Panc1 (cell line): ENCODE measurements around the gene IPO5. TPM values are rescaled to one million over a fixed set of nuclear protein-coding genes. Genes with fewer than 3 reads are reported as not detected.

Experiments
- ATAC-seq: fragments of 200-7000 bp; cut with Tn5 transposase; 2 replicates; pipeline ENCODE4 v1.9.1; 2020; ENCODE audit warnings: mild to moderate bottlenecking, moderate library complexity
- BruUV-seq: library from RNA; stranded (reverse); fragments of 400-500 nt; replicated peaks from 2 replicates; lab custom pipeline; 2021; lab: Mats Ljungman, UMichigan
- CTCF ChIA-PET: fragments of 300-600 bp; sonication (Branson Sonifier 250); formaldehyde crosslinking; loops from one replicate; lab custom pipeline; 2022; ENCODE audit warnings: antibody characterized with exemption; lab: Charles Lee
- POLR2A ChIA-PET: fragments of 300-600 bp; sonication (Branson Sonifier 250); formaldehyde crosslinking; loops from one replicate; lab custom pipeline; 2022; ENCODE audit warnings: antibody characterized with exemption; lab: Charles Lee
- DNase-seq: peaks from one replicate; pipeline ENCODE4 v3.0.0-alpha.2; 2010; ENCODE audit warnings: low read depth, low spot score
- H3K27ac ChIP-seq: 2 replicates; pipeline ENCODE4 v1.5.1; 2011; ENCODE audit warnings: mild to moderate bottlenecking, low read length, inconsistent platforms
- H3K27me3 ChIP-seq: fragments of 200-500 bp; sonication (Bioruptor generic); 2 replicates; pipeline ENCODE4 v1.6.0; 2014; ENCODE audit warnings: low read length, inconsistent platforms; ENCODE audit not compliant: control insufficient read depth, insufficient read depth
- H3K36me3 ChIP-seq: fragments of 200-500 bp; sonication (Bioruptor generic); 2 replicates; pipeline ENCODE4 v1.5.1; 2014; ENCODE audit warnings: inconsistent platforms, mild to moderate bottlenecking, low read length, moderate library complexity; ENCODE audit not compliant: control insufficient read depth, insufficient read depth
- H3K4me1 ChIP-seq: 2 replicates; pipeline ENCODE4 v1.5.1; 2011; ENCODE audit warnings: inconsistent platforms, mild to moderate bottlenecking, low read length, moderate library complexity; ENCODE audit not compliant: control insufficient read depth, insufficient read depth
- H3K4me3 ChIP-seq, 2 experiments: 2 replicates each; pipeline ENCODE4 v1.5.1; 2011 to 2012; ENCODE audit warnings: low read depth in 2 of 2, low read length in 2 of 2, mild to moderate bottlenecking in 2 of 2, inconsistent platforms in 1 of 2, moderate library complexity in 1 of 2
- H3K9me3 ChIP-seq: fragments of 200-500 bp; sonication (Bioruptor generic); 2 replicates; pipeline ENCODE4 v1.5.1; 2014; ENCODE audit warnings: low read depth, mild to moderate bottlenecking, inconsistent platforms, low read length, moderate library complexity; ENCODE audit not compliant: control insufficient read depth, insufficient read depth
- POLR2AphosphoS5 ChIP-seq: IDR thresholded peaks from 2 replicates; pipeline ENCODE4 v1.6.1; 2012; ENCODE audit warnings: mild to moderate bottlenecking, low read depth, low read length, moderate library complexity
- REST ChIP-seq, 2 experiments: IDR thresholded peaks; 2 replicates each; pipeline ENCODE4 v1.6.1; 2011 to 2012; ENCODE audit warnings: low read depth in 2 of 2, control low read depth in 1 of 2, low read length in 1 of 2, mild to moderate bottlenecking in 1 of 2, moderate library complexity in 1 of 2; ENCODE audit not compliant: insufficient read depth in 1 of 2
- SIN3A ChIP-seq: IDR thresholded peaks from 2 replicates; pipeline ENCODE4 v1.6.1; 2012; ENCODE audit warnings: low read depth, mild to moderate bottlenecking, low read length, moderate library complexity, borderline replicate concordance; ENCODE audit not compliant: insufficient read depth
- TCF7L2 ChIP-seq: IDR thresholded peaks from 2 replicates; pipeline ENCODE4 v1.6.1; 2011; ENCODE audit warnings: mild to moderate bottlenecking, low read depth, low read length, inconsistent platforms
- in situ Hi-C: cut with HindIII; loops from 2 replicates; pipeline ENCODE4 v1.10.0; 2016; ENCODE audit warnings: low sequenced_read_pairs, low pct_unique_long_range_greater_than_20kb
- intact Hi-C: fragments of 100-400 bp; cut with micrococcal nuclease; formaldehyde crosslinking; loops from one replicate; pipeline ENCODE4 v1.10.0; 2022; ENCODE audit not compliant: unreplicated experiment
- total RNA-seq: library from RNA; stranded (reverse); gene quantifications from one replicate; pipeline ENCODE4 v1.2.1, GENCODE V29; 2021; ENCODE audit not compliant: unreplicated experiment
- TF ChIP-seq, protein P1 (sequence below): fragments of 450-650 bp; IDR thresholded peaks from 2 replicates; pipeline ENCODE4 v1.5.1; 2017; ENCODE audit warnings: mild to moderate bottlenecking

IPO5 gene
- total RNA-seq, 1 experiment from 2014 or later: 122 TPM

DNA sequence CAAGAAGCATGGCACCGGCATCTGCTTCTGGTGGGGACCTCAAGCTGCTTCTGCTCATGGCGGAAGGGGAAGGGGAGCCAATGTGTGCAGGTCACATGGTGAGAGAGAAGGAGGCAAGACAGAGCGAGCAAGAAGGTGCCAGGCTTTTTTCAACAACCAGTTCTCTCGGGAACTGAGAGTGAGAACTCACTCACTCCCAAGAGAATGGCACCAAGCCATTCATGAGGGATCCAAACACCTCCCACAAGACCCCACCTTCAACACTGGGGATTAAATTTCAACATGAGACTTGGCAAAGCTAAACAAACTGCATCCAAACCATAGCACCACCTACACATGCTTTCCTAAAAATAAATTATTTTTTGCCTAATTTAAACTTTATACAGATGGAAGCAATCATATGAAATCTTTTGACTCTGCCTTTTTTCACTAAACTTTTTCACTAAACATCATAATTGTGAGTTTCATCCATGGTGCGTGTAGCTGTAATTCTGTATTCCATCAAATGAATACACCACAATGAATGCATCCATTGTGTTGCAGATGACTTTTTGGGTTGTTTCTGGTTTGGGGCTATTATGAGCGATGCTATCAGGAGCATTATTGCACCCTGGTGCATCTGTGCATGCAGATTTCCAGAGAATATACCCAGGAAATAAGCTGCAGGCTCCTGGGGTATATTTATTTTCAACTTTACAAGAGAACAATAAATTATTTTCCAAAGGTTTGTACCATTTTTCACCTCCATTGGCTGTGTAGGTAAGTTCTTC, 14.6 kb upstream of the IPO5 start:
- no peaks in the 10 kb centered on the region for H3K9me3 ChIP-seq
- no peak for DNase-seq
- intact Hi-C loops (no loop called here), in situ Hi-C loops (no loop called here)
- H3K27me3 ChIP-seq: no peaks in the 10 kb centered on the region
- no peaks in the 10 kb centered on the region for H3K36me3 ChIP-seq
- H3K4me1 ChIP-seq: no peaks in the 10 kb centered on the region
- no peak overlapping the region for H3K27ac ChIP-seq
- ATAC-seq: no peak
- ChIA-PET CTCF (no interaction called here), POLR2A (no interaction called here)
- no TSS peak for BruUV-seq
- no peak overlapping the region for H3K4me3 ChIP-seq
- no peak for TF ChIP-seq REST (IDR thresholded peaks at IDR 0.05; ENCODE audit: insufficient read depth in 1 of 2, low read depth in 2 of 2, low read length in 1 of 2)
- TF ChIP-seq, protein P1, sequence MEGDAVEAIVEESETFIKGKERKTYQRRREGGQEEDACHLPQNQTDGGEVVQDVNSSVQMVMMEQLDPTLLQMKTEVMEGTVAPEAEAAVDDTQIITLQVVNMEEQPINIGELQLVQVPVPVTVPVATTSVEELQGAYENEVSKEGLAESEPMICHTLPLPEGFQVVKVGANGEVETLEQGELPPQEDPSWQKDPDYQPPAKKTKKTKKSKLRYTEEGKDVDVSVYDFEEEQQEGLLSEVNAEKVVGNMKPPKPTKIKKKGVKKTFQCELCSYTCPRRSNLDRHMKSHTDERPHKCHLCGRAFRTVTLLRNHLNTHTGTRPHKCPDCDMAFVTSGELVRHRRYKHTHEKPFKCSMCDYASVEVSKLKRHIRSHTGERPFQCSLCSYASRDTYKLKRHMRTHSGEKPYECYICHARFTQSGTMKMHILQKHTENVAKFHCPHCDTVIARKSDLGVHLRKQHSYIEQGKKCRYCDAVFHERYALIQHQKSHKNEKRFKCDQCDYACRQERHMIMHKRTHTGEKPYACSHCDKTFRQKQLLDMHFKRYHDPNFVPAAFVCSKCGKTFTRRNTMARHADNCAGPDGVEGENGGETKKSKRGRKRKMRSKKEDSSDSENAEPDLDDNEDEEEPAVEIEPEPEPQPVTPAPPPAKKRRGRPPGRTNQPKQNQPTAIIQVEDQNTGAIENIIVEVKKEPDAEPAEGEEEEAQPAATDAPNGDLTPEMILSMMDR: no peak

GRCh38 chr13:97944396-97945029, 9.0 kb upstream of the IPO5 start:
- Histone ChIP-seq H3K4me1 (no peaks in the 10 kb centered on the region), H3K36me3 (no peaks in the 10 kb centered on the region), H3K27ac (no peak overlapping the region), H3K4me3 (no peak overlapping the region), H3K9me3 (no peaks in the 10 kb centered on the region), H3K27me3 (no peaks in the 10 kb centered on the region)
- TF ChIP-seq SIN3A: no peak
- POLR2A ChIA-PET: no interaction called here
- in situ Hi-C loops (no loop called here), intact Hi-C loops (no loop called here)
- DNase-seq (no peak), ATAC-seq (no peak)
- CTCF ChIA-PET: no interaction called here
- no TSS peak for BruUV-seq

GRCh38 chr13:97945342-97945741, 8.1 kb upstream of the IPO5 start:
- H3K36me3 ChIP-seq: no peaks in the 10 kb centered on the region
- DNase-seq: no peak
- H3K4me3 ChIP-seq: no peak overlapping the region
- ChIA-PET CTCF (no interaction called here), POLR2A (no interaction called here)
- H3K9me3 ChIP-seq: no peaks in the 10 kb centered on the region
- no peaks in the 10 kb centered on the region for H3K27me3 ChIP-seq
- ATAC-seq: no peak
- no TSS peak for BruUV-seq
- in situ Hi-C loops (no loop called here), intact Hi-C loops (no loop called here)
- TF ChIP-seq, protein P1: no peak
- TF ChIP-seq TCF7L2: no peak
- TF ChIP-seq POLR2AphosphoS5: no peak
- TF ChIP-seq SIN3A: no peak
- TF ChIP-seq REST (IDR thresholded peaks at IDR 0.05; ENCODE audit: insufficient read depth in 1 of 2, low read depth in 2 of 2, low read length in 1 of 2): no peak
- no peaks in the 10 kb centered on the region for H3K4me1 ChIP-seq
- no peak overlapping the region for H3K27ac ChIP-seq
